ENCODE data around the gene KIAA0232. TPM values are rescaled to one million over a fixed set of nuclear protein-coding genes. Genes with fewer than 3 reads are reported as not detected.

Gene KIAA0232
- total RNA-seq, 1 experiment from 2014 or later, result 28.5 TPM

DNA sequence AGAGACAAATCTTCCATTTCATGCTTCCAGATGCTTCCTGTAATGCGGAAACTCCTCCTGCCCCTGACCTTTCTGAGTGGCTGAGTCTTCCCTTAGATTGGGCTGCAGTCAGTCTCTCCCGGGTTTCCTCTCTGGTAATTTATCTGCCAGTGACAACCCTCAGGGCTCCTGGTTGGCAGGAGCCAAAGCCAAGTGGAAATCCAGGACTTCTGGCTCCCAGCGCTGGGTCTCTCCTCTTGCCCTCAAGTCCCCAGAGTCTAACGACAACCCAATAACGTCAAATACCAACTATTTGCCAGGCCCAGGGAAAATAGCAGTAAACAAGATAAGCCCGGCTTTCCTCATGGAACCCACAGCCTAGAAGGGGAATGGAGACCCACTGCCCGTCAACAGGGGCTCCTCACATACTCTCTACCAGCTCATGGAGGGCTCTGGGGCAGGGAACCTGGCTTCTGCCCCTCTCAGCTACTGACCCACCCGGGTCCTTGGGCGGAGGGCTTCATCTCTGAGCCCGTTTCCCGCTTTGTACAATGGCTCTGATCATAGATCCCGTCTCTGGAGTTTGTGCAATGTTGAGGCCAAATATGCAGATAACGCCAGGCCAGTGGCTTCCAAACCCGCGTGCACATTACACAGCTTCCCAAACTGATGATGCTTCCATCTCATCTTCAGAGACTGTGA, 126.0 kb downstream of the KIAA0232 start:
- Histone ChIP-seq H4K91ac (ENCODE audit: insufficient read length, low read depth, low read length) (no peak overlapping the region), H2BK20ac (ENCODE audit: low read depth, low read length, poor library complexity, severe bottlenecking) (no peak overlapping the region), H2BK5ac (ENCODE audit: insufficient read length, low read length) (no peak overlapping the region), H3K79me2 (ENCODE audit: insufficient read depth, low read length) (peaks cover 2% of the 10 kb centered on the region; the same call in 1 of the 2 replicates), H3K14ac (ENCODE audit: insufficient read depth, low read length) (no peak overlapping the region), H4K5ac (ENCODE audit: insufficient read length, low read depth, low read length) (no peak overlapping the region), H3K4me1 (ENCODE audit: insufficient read depth, low read length) (peaks cover 2% of the 10 kb centered on the region; the same call in 1 of the 2 replicates), H3K23ac (ENCODE audit: insufficient read length, low read depth, low read length) (no peak overlapping the region), H3K56ac (ENCODE audit: insufficient read length, low read depth, low read length) (no peak overlapping the region), H2AK5ac (ENCODE audit: insufficient read length, low read length) (no peak overlapping the region), H4K20me1 (ENCODE audit: control insufficient read depth, insufficient read depth, insufficient read length) (no peaks in the 10 kb centered on the region), H2BK120ac (ENCODE audit: low read depth, low read length, poor library complexity, severe bottlenecking) (no peak overlapping the region), H3K27ac (ENCODE audit: insufficient read length, low read depth, low read length) (no peak overlapping the region), H3K4ac (ENCODE audit: low read depth, low read length) (no peak overlapping the region), H4K8ac (replicated peaks; ENCODE audit: insufficient read length, low read depth, low read length) (no peak overlapping the region), H2BK12ac (ENCODE audit: insufficient read length, low read depth, low read length) (no peak overlapping the region), H3K27me3 (ENCODE audit: insufficient read depth, low read length) (no peaks in the 10 kb centered on the region), H3K23me2 (ENCODE audit: insufficient read length, low read depth, low read length, poor library complexity, severe bottlenecking) (peaks cover 20% of the 10 kb centered on the region), H3K9me3 (ENCODE audit: control insufficient read depth, low read depth, low read length) (no peaks in the 10 kb centered on the region), H3T11ph (ENCODE audit: low read length) (no peak overlapping the region), H3K18ac (ENCODE audit: insufficient read length, low read depth, low read length) (no peak overlapping the region), H2AFZ (ENCODE audit: low read length) (no peak overlapping the region), H2BK15ac (ENCODE audit: low read depth, low read length) (no peak overlapping the region), H3K79me1 (ENCODE audit: insufficient read depth, low read depth, low read length, poor library complexity, severe bottlenecking) (peaks cover 3% of the 10 kb centered on the region), H3K4me2 (ENCODE audit: insufficient read depth, insufficient read length, low read length) (peak overlapping the region; percentile 94), H3K9ac (ENCODE audit: extremely low read depth, insufficient read length, low read length) (peak overlapping the region; percentile 62)
- Mint-ChIP-seq H3K27me3 (ENCODE audit: low read depth) (peaks cover 37% of the 10 kb centered on the region), H3K27ac (peak overlapping the region in 1 of 3 experiments; percentile 74; a peak in 2 of 7 replicates), H3K36me3 (ENCODE audit: insufficient read depth in 1 of 3, low read depth in 3 of 3) (no peaks in the 10 kb centered on the region), H3K9me3 (no peaks in the 10 kb centered on the region; a peak in 1 of 5 replicates), H3K4me1 (peaks cover 31 to 32% of the 10 kb centered on the region in 2 experiments), H3K4me3 (peak overlapping the region; percentile 75 to 89)
- DNase-seq, result no peak
- TF ChIP-seq, protein P1, sequence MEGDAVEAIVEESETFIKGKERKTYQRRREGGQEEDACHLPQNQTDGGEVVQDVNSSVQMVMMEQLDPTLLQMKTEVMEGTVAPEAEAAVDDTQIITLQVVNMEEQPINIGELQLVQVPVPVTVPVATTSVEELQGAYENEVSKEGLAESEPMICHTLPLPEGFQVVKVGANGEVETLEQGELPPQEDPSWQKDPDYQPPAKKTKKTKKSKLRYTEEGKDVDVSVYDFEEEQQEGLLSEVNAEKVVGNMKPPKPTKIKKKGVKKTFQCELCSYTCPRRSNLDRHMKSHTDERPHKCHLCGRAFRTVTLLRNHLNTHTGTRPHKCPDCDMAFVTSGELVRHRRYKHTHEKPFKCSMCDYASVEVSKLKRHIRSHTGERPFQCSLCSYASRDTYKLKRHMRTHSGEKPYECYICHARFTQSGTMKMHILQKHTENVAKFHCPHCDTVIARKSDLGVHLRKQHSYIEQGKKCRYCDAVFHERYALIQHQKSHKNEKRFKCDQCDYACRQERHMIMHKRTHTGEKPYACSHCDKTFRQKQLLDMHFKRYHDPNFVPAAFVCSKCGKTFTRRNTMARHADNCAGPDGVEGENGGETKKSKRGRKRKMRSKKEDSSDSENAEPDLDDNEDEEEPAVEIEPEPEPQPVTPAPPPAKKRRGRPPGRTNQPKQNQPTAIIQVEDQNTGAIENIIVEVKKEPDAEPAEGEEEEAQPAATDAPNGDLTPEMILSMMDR (conservative IDR thresholded peaks at IDR 0.05), result no peak
- WGBS (ENCODE audit: extremely low coverage, insufficient read length, low lambda C conversion rate), result no CpG with 5 or more reads among the region's 15 CpGs

All from H9 (cell line).